NCI-H446 (cell line): Measurements from ENCODE around the gene MED28.

ENCODE experiments used
- DNase-seq, 2 experiments: peaks; one replicate each; lab custom pipeline; 2025; lab: John Stamatoyannopoulos, UW

The MED28 gene

GRCh38 chr4:17667253-17667652 is 52.8 kb downstream of the MED28 start:
- DNase-seq, result no peak

GRCh38 chr4:17667653-17668201 is 53.3 kb downstream of the MED28 start:
- no peak for DNase-seq

GRCh38 chr4:17670423-17670822 is 56.0 kb downstream of the MED28 start:
- no peak for DNase-seq

- DNase-seq, result no peak
Measured at GRCh38 chr4:17680559-17681280, 66.3 kb downstream of the MED28 start.

- no peak for DNase-seq
Measured at GRCh38 chr4:17681281-17682221, 67.1 kb downstream of the MED28 start.

GRCh38 chr4:17682222-17682566 is 67.8 kb downstream of the MED28 start:
- no peak for DNase-seq
